GM21367 (cell line): ENCODE results near the gene PYGL.
"Not testable (repeated sequence)": the region's sequence is repeated elsewhere in the genome, so short reads cannot be mapped to it uniquely, and the experiment has no call there.

ENCODE experiments used
- ATAC-seq: cut with Tn5 transposase; IDR thresholded peaks from one replicate; pipeline ENCODE4 v1.9.1; 2021; ENCODE audit not compliant: unreplicated experiment

Gene PYGL

DNA sequence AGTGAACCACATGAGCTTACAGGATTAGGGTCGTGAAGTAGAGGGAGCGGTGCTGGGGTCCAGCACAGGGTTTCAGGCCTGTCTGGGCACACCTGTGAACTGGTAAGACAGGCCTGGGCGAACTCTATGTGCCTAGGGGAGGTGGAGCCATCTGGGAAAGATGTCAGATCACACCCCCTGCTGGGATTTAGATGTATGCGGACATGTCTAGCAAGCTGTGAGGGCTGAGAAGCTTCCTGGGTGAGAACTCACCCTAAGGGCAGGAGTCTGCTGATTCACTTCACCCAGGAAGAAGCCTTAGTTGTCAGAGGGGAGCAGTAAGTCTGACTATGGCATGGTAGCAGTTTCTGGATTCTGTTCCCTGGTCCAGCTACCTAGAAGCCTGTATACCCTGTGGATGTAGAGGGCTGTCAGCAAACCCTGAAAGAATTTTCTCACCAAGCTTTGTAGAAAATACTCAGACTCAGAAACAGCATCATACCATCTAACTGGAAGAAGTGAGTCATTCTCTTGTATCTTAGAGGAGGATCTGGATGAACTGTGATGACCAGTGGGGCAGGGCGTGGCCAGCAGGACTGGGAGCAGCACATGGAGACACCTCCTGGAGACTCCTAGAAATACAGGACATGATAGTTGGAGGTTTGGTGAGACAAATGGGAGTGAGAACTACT, 11.2 kb upstream of the PYGL start:
- no peak for ATAC-seq

DNA sequence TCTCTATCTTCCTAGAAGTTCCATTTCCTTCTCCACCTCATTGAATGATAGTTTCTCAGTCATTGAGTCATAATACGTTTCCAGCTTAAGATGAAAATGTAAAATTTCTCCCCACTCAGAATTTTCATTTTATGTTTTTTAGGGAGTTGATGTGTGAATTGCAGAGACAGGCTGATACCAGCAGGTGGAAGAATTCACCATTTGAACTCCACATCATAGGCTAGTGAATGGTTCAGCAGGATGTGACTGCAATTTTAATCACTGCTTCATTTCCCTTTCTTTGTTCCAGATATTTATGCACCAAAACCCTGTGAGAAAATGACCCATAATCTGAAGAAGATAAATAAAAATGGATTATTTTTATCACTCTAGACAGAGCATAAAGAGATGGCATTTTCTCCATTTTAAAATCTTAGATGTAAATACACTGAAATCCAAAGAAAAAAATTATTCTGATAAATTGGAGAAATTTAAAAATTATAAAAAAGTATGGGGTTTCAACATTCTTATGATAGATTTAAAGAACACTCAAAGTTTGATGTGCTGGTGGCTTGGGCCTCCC, 10.6 kb upstream of the PYGL start:
- ATAC-seq: no peak

DNA sequence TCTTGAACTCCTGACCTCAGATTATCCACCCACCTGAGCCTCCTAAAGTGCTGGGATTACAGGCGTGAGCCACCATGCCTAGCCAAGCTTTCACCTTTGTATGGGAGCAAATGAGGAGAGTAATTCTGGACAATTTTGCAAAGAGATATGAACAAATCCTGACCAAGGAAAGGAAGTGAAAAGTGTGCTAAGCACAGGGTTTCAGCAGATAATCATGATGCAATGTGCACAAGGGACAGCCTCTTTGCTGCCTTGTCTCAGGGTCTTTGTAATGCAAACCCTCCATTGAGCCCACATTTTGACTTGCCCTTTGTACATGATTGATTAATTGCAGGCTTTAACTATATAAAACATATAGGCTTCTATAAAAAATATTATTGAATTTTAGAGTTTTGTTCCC, 9.2 kb upstream of the PYGL start:
- no peak for ATAC-seq

DNA sequence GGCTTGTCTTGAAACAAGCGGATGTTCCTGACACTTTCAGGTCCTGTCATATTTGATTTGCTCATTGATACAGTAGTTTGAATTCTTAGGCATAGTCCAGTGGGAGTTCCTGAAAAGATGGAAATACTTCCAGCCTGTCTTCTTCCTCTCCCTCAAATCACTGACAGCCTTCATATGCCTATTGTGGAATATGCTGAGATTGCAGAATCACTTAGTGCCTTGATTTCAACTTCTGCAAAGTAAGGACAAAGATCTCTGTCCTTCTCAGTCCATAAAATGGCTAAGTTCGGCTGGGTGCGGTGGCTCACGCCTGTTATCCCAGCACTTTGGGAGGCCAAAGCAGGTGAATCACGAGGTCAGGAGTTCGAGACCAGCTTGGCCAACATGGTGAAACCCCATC, 6.7 kb upstream of the PYGL start:
- no peak for ATAC-seq

DNA sequence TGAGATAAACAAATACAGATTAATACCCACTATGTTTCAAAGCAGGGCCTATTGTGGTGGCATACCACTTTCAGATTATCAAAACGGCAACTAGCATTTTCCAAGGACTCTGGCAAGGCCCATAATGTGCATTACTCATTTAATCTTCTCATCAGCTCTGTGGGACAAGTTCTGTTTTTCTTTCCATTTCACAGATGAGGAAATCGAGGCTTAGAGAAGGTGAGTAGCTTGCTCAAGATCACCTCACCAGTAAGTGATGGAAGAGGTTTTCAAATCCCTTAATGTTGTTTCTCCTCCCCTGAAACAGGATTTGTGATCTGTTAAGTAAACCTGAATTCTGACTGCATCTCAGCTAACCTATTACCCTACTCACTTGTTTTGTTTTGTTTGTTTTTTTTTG, 3.9 kb upstream of the PYGL start:
- ATAC-seq: no peak

DNA sequence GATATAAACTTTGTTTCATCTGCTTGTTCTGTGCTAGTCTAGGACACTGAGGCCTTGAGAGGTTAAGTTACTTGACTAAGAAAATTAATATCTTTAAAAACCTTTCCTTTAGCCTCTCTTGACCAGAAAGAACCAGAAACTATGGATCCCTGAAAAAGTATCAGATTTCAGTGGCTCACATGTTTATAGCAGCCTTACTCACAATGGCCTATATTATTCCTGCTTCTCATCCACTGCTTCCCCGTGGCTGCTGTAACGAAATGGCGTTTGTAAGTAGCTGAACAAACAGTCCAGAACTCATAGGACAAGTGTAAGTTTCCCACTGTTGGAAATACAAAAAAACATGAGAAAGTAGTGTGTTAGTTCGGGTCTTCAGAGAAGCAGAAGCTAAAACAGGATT, 3.2 kb upstream of the PYGL start:
- ATAC-seq: no peak

DNA sequence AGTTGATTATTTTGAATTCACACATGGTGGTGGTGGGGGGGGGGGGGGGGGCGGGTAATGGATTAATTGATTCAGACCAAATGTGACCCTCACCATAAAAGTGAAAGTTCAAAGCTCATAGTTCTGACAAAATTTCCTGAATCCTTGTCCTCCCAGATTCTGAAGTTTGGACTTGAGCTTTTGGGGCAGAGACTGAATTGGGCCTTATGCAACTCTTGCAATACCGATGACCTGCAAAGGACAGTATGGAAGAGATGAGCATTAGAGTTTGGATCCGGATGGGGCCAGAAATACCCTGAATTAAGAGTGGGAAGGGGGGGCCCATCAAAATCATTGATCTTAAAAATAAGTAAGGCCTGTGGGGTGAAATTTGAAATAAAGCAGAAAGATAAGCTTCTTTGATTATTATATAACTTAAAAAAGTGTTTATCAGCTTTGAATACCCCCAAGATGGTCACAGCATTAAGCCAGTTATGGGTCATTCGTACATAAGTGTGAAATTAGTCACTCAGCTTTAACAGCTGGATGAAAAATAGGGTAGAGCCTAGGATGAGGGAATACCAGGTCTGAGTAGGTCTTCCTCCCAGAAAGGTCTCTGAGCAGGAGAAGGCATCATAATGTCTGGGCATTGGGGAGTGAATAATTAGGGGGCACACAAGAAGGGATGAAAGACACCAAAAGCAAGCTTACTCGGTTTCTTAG, 2.1 kb upstream of the PYGL start:
- ATAC-seq: no peak

DNA sequence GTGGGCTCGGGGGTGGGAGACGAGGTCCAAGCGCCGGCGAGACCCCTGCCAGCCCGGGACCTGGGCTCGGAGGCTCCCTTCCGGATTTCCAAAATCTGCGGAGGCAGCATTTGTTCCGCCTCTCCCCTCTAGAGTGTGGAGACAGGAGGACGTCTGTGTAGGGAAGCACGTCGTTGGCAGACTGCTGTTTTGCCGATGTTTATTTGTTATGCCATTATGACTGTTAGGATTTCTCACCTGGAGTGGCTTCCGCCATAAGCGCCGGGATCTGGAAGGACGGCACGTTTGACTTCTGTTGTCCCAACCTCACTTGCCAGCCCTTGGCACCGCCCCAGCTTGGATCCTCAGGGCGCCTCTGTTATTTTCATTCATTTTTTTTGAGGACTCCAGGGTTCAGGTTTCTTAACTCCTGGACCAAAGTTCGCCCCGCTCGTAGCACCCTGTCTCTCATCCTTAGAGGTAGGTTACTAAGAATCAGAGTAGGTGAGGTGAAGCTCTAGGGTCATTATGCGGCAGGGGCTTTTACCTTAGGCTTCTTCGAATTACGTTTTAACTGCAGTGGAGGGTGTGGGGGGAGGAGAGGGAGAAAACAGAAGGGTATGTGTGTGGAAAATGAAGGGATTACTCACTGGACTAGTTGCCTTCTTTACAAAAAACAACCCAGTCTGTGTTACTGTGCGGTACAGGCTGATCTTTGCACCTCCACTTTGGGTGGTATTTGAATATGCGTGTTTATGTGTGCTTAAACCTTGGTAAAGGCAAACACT, 547 bp upstream of the PYGL start:
- ATAC-seq: no peak

DNA sequence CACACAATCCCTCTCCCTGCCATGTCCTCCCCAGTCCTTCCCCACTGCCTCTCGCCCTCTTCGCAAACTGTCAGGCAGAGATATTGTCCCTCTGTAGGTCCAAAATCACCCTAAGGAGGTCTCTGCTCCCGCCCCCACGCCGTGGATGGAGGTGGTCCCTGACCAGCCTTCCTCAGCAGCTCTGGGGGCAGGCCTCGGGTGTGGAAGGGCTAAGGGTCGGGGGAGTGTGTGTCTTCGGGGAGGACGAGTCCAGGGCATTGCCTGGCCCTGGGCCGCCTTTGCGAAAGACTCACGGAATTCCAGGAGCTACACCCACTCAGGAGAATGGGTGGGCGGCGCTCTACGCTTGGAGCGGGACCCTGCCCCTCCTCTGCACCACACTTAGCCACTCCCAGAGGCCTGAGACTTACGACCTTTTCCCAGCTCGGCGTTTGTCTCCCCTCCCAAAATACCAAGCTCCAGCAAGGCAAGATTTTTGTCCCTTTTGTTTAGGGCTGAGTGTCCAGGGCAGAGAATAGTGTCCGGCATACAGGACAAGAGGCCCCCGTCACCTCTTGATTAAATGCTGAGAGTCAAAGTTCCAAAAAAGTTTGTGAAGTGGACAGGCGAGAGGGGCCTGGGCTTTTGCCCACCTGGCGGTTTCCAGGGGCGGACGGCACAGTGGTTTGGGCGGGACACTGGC, 881 bp downstream of the PYGL start:
- no peak for ATAC-seq

DNA sequence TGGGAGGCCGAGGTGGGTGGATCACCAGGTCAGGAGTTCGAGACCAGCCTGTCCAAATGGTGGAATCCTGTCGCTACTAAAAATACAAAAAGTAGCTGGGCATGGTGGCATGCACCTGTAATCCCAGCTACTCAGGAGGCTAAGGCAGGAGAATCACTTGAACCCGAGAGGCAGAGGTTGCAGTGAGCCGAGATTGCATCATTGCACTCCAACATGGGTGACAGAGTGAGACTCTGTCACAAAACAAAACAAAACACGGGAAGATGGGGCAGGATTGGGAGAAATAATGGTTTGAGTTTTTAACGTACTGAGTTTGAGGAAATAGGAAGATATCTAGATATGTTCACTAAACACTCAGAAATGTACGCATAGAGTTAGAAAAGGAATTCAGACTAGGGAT, 2.6 kb downstream of the PYGL start:
- ATAC-seq: not testable (repeated sequence)

DNA sequence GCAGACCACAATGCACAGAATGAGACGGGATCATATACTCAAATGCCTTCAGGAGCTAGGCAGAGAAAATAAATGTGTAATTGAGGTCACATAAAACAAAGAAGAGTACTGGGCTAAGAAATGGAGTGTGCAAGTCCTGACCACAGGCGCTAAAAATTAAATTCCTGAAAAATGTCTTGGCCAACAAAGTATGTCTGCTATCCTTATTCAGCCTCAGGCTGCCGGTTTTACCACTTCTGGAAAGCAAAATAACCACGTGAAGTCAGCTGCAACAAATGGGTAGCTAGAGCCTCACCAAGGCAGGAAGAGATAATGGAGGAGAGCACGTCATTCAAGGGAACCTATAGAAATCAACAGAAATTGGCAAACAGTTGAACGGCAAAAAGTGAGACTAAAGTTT, 3.1 kb downstream of the PYGL start:
- ATAC-seq: no peak

DNA sequence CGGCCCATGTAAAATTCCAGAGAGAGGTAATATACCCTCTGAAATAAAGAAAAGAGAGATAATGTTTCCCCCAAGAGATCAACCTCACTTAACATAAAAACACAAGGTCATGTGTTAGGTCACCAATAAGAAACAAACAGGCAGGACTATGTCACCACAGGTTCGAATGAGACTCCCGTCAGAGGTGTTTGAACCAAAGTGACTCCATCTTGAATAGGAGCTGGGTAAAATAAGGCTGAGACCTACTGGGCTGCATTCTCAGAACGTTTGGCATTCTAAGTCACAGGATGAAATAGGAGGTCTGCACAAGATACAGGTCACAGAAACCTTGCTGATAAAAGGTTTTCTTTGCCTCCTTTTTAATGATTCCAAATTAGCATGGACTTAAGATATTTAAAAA, 6.5 kb downstream of the PYGL start:
- ATAC-seq: no peak

DNA sequence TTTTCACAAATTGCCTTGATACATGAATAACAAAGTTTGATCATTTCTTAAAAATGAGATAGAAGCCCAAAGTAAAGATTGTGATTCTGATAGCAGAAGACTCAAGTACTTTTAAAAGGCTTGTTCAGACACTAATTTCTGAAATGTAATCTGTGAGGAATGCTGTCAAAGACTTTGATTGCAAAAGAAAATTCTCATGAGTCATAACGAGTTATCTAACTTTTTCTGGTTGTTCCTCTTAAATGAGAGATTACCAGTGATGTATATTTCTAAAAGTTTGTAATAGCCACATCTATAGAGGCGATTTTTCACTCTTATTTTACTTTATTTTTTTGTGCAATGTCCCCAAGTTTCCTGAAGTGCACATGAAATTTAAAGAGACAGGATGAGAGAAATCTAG, 7.0 kb downstream of the PYGL start:
- no peak for ATAC-seq

DNA sequence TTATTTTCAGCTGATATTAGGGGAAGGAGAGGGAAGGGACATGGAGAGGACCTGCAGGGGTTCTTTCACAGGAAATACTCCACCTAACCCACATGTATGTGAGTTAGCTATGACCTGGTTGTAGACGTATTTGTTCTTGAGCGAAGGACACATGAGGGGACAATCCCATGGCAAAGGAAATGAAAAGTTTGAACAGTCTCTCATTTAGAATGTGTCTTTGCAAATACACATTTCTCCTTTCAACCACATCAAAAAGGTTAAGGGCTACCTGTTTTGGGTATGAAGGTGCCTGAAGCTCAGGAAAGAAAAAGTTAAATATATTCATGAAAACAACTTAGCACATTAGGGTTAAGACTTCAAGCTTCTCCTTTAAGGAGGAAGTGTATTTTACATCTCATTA, 7.4 kb downstream of the PYGL start:
- no peak for ATAC-seq

DNA sequence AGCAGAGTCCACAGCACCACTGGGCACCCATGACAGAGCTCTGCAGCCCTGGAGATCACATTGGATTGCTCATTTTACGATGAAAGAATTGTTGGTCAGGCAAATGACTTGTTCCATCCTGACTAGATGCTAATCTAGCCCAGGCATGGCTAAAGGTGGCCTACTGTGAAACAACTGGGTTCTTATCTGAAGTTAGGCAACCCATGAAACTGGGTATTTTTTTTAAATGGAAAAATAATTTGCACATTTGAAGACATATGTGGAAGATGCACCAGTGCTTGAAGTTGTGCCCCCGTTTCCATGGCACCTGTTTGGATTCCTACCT, 8.3 kb downstream of the PYGL start:
- no peak for ATAC-seq

DNA sequence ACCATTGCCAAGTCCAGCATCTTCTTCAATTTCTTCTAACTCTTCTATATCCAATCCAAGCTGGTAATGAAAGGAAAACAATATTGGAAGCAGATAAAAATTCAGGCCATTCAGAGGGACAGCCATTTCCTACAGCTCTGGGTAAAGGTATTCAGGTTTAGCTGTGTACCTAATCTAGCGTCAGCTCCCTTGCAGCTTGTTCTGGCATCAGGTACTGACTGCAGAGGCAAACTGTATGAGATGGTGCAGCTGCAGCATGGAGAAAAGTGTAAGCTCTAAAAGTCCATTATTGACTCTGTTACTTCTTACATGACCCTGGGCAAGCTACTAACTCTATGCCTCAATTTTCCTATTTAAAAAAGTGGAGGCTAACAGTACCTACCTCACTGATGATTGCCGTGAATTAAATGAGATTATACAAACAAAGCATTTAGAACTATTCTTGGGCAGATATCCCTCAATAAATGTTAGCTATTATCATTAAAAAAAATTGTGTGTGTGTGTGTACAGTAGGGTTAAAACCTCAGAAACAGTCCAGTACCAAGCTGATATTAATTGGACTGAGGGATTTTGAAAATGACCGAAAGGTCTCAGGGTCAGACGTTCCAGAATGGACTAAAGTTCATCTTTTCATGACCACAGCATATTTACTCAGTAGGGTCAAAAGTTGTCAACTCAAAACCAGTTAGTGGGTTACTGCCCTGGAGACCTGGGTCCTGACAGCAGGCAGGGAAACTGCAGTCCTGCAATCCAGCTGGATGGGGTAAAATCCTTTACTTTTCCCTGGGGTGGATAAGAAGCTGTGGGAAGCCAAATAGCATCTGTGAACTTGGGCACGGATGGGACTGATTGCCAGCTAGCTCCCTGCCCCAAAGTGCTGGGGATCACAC, 8.9 kb downstream of the PYGL start:
- ATAC-seq: no peak

DNA sequence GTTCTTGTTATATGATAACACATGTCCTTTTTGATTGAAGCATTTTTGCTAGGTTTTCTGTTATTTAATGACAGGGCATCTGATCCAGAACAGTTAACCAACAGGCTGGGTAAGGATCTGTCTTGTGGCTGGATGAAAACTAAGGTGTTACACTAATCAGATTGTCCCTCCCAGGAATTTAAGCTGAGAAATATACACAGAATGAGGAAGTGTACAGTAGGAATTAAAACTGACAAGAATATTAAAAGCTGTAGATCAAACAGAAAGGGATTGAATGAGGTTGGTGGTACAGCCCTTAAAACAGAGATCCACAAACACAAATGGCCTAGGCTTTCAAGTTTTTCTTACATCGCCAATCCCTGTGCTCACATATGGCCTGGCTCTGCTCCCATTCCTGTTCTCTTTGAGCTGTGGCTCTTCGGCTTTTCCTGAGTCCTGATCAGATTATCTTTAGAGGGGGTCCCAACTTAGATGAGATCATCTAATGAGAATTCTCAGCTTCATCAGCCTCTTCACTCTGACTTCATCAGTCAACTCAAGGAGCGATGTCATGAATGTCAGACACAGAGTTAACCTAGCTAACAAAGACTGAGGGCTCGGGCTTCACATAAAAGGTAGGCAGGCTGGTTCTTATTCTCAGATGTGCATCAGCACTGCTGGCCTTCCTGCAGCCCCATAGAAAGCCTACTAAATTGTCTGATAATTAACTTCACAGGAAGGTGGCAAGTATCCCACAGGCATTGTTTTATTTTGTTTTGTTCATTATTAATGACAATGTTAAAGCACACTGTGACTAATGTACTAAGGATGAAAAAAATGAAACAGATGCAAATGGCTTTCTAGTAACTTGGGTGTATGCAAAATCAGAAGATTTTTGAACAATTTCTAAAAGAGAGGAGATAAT, 11.4 kb downstream of the PYGL start:
- no peak for ATAC-seq

DNA sequence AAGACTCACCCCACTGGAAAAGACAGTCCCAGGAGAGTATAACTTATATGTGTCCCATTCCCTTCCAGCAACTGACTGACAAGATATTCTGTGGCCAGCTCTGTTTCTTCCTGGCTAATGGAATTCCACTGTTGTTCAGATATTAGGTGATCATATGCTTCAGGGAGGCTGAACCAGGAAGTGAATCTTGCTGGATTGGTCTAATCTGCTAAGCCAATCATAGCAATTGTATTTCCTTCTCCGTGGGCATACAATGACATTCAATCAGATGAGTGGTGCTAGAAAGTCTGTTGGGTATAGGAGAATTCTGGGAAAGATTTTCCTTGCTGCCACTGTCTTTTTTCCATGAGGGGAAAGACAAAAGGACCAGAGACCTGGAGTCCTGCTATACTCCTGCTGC, 12.1 kb downstream of the PYGL start:
- no peak for ATAC-seq

DNA sequence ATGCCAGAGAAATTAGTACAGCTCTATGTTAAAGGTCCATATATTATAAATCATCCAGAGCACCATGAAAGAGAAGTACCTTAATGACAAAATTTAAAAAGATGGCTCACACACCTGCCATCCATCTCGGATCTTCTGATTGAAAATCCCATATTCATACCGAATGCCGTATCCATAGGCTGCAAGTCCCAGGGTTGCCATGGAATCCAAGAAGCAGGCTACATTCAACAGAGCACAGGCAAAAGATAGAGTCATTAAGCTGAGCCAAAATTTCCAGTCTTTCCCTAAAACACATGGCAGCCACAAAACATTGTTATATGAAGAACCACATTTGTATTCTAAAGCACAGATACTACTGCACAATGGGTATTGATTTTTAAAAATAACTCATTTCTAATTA, 12.7 kb downstream of the PYGL start:
- no peak for ATAC-seq

DNA sequence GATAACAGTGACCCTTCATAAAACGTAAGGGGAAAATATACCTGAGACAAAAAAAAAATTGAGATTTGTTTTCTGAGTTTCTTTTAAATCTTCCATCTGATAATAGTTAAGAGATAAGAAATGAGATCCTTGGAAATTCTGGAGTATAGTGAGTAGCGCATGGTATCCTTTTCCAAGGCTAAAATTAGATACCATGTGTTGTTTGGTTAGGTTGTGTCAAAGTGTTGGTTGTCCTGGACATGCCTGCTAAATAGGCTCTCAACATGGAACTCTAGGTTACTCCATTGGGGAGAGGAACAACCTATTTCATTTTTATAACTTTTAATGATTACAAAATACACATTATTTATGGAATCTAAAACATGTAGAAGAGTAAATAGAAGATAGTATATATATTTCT, 14.8 kb downstream of the PYGL start:
- no peak for ATAC-seq
